NCI-H146 (cell line): Measurements from ENCODE around the gene CNTNAP2.

Experiments used
- DNase-seq: peaks from one replicate; lab custom pipeline; 2025; lab: John Stamatoyannopoulos, UW

CNTNAP2 gene

DNA sequence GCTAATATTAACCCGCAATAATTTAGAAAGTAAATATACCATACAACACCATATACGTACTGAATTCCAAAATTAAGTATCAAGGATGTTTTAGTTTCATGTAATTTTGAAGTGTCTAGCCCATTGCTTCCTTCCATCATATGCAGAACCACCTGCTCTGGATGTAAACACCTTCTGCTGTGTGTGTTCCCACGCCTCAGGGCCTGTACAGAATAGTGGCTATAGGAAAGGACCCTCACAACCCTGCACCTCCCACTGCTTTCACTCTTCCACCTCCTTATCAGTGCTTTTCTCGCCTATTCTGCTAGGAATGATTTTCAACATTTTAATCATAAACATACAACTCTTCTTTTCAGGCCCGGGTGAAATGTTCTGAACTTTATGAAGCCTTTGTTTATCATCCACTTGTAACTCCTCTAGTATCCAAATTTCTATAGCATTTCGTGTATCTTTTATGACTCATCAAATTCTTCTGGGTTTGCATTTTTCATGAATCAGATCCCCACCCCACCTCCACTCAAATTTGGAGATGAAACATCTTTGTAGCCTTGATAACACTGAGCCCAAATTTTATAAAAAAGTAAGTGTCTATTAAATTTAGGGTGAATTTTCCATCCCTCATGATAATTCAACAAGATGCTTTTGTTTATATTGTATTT is 1367.2 kb downstream of the CNTNAP2 start:
- peak; percentile 16 for DNase-seq

DNA sequence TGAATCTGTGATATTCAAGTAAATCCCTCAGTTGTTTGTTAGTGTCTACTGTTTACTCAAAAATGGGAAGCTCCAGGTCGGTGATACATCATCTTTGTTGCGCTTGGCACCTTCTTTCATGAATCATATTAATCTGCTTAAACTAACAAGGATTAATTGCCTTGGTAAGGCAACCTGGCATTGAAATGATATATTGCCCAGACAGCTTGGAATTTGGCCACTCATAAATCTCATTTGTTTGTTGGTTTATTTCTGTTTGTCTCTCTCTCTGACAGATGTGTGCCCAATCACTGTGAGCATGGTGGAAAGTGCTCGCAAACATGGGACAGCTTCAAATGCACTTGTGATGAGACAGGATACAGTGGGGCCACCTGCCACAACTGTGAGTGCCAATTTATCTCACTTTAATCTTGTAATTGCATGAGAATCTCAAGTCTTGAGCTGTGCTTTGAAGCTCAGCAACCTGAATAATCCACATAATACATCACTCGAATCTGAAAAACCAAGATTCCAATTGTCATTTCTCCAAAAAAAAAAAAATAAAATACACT is 1369.1 kb downstream of the CNTNAP2 start:
- DNase-seq, result no peak

DNA sequence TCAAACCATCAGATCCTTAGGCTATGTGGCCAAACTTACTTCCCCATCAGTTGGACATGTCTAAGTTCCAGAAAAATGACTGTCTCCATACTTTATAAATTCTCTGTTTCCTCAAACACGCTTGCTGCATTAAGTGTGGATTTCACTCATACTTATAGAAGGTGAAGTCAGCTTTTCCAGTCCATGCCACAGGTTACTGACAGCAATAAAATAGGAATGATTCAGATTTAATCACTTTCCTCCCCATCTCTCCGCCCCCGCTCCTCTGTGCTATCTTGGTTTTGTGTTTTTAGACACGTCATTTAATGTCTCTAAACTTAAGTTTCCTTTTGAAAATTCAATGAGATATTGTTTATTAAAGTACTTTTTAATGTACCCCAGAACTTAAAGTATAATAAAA is 1376.0 kb downstream of the CNTNAP2 start:
- no peak for DNase-seq

DNA sequence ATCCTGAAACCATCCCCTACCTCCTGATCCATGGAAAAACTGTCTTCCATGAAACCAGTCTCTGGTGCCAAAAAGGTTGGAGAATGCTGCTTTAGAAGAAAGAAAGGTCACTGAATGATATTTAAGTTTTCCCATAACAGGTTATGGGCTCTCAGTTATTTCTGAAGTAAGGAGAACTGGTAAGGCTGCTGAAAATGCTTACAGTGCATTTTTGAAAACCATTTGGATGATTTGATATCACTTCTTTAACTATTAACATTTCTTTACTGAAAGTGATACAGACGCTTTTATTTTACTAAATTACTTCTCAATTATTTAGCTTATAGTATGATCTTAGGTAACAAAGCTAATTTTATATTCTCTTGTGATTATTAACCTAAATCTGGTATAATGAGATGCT is 1379.6 kb downstream of the CNTNAP2 start:
- no peak for DNase-seq

DNA sequence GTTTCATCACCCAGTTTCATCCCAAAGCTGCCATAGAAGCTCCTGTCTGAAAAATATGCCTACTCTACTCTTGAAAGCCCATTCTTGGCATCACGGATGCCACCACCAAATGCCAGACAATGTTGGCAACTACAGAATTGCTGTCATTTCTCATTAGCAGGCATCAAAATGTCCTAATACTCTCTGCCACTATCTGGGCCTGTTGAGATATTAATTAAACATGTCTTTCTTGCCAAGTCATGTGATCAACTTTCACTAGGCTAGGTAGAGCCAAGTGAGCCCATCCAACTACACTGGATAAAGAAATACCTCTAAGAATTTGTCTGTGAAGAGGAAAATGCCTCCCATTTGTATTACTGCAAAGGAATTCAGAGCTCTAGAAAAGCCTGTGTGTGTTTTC is 1380.6 kb downstream of the CNTNAP2 start:
- no peak for DNase-seq

DNA sequence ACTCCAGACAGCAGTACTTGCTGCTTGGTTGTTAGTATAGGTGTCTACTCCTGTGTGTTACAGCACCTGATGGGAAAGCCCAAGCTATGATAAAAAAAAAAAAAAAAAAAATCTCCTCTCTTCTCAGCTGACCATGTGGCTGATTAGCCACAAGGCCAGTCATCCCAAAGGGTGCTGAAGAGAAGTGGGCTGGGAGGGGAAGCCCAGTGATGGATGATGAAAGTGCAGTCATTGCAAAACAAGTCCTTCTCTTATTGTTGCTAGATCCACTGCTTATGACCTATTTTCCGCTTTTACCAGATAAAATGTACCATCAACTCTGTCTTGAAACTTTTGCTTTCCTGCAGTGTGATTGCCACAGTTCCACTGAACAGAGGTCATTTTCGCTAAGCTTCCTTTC is 1381.5 kb downstream of the CNTNAP2 start:
- no peak for DNase-seq

DNA sequence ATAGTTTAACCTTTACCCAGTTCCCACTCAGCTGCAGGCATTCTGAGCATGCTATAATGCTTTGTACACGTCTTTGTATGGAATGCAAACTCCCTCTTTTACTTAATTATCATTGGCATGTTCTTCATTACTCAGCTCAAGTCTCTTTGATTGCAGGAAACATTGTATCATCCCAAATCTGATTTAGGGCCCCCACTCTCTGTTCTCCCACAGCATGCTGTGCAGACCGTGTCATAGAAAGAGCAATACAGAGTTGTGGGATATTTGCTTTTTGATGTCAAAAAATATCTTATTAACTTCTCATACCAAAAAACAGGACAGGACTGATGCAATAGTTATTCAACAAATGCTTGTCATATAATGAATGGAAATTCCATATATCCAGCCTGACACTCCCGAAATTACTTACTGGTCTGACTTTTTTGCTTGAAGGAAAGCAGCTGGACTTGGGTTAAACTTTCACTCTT is 1392.5 kb downstream of the CNTNAP2 start:
- DNase-seq, result no peak

DNA sequence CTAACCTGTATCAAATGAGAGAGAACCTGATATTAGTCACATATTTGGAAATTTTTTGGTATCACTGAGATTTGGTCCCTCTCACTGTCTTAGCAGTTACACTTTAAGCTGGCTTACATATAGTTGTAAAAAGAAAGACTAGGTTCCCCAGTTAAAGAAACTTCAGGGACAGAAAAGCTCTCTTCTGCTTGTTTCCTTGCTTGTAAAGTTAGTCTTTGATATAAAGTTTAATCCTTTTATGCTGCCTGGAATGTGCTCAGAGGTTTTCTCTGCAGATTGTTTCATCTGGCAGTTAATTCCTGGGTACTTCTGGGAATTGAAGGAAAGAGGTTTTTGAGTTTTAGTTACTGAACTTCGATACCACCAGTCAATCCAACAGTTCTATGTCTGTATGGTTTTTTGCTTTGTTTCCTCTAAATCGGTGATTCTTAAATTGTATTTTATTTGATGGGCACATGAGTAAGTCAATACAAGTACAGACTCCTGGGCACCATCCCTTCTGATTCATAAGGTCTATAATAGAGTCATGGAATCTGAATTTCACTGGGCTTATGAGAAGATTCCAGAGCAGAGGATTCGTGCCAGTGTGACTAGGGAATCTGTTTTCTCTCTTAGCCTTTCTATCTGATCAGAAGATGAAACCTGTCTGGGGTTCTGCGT is 1393.1 kb downstream of the CNTNAP2 start:
- no peak for DNase-seq

DNA sequence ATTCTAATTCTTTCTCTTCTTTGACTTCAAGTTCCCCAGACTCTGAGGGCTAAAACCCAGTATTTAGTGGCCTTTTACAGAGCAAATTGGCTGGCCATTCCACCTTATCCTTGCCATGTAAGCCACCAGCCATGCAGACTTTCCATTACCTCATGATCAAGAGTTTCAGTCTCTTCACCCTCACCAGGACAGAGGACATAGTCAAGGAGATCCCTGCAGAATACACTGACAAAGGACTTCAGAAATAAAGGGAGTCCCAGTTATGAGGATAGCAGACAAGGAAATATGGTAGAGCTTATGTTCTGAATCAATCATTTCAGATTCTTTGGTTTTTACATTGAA is 1393.6 kb downstream of the CNTNAP2 start:
- no peak for DNase-seq

DNA sequence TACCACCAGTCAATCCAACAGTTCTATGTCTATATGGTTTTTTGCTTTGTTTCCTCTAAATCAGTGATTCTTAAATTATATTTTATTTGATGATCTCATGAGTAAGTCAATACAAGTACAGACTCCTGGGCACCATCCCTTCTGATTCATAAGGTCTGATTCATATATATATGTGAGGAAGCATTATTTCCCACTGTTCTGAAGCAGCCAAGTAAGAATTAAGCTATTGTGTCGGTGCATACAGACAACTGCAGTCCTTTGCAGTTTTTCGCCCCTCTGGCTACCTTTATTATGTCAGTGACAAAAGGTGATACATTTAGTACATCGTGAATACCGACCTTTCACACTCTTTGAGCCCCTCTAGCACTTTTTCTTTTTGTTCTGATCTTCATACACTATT is 1394.3 kb downstream of the CNTNAP2 start:
- no peak for DNase-seq

DNA sequence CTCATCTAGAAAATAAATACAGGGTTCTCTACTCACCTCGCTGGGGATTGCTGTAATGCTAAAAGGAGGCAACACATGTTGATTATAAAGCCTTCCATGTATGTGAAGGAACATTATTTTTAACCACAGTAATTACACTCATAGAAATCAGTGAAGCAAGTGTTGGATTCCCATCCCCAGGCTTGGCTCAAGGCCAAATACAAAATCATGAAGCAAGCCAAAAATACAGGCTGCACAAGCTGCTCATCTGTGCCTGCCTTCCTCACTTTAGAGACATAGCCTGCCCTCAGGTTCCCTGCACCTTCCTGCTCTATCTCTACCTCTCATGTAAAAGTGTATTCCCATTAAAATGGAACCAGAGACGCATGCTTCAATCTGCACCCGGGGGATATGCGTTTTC is 1396.8 kb downstream of the CNTNAP2 start:
- peak; percentile 14 for DNase-seq

DNA sequence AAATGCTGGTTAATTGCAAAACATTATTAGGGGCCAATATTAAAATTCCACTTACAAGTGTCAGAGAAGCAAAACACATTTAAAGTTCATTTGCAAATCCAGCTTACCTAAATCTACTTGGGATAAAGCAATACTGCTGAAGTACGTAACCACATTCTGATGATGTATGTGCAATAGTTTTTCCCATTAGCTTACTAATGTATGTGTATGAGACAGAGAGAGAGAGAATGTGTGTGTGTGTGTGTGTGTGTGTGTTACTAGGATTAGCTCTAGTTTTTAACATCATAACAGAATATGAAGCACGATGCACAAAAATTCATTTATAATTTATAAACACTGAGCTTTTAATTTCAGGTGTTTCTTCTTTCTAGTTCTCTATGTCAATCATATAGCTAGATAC is 1399.8 kb downstream of the CNTNAP2 start:
- DNase-seq, result no peak

DNA sequence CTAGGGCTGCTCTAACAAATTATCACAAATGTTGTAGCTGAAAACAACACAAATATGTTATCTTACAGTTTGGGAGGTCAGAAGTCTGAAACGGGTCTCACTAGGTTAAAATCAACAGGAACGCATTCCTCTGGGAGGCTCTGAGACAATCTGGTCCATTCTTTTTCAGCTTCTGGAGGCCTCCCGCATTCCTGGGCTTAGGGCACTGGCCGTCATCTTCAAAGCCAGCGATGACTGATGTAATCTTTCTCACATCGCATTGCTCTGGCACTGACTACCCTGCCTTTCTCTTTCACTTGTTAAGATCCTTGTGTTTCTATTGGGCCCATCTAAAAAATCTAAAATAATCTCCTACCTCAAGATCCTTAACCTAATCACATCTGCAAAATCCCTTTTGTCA is 1402.5 kb downstream of the CNTNAP2 start:
- DNase-seq, result no peak

DNA sequence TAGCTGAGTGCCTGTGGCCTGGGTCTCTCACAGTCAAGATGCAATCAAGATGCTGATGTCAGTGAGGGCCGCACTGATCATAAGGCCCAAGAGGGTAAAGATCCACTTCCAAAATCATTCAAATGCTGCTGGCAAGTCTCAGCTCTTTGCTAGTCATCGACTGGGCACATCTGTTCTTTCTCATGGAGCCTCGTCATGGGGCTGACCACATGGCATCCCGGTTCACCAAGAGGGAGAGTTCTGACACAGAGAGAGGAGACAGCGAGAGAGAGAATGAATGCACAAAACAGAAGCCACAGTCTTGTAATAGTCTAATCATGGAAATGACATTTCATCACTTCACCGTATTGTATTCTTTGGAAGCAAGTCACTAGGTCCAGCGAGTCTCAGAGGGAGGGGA is 1406.5 kb downstream of the CNTNAP2 start:
- DNase-seq, result no peak

DNA sequence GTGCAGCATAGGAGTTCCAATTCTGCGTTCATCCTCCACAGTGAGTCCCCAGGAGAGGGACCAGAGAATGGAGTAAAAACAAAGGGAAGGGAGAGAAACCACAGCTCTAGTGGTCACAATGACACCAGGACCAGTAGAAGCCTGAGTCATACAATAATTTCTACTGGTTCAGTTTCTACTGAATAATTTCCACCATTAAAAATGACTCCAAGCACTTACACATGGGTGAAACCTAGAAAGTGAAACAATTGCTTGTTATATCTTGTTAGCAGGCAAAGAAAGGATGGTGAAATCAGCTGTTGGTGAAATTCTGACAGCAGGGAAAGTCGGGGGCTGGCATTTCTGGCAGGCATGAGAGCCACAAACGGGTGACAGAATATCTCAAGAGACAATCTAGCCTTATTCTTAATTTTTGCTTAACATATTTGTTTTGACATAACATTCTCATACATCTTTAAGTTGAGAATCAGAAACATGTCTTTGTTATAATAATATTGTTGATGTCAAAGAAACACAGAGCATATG is 1408.2 kb downstream of the CNTNAP2 start:
- no peak for DNase-seq

DNA sequence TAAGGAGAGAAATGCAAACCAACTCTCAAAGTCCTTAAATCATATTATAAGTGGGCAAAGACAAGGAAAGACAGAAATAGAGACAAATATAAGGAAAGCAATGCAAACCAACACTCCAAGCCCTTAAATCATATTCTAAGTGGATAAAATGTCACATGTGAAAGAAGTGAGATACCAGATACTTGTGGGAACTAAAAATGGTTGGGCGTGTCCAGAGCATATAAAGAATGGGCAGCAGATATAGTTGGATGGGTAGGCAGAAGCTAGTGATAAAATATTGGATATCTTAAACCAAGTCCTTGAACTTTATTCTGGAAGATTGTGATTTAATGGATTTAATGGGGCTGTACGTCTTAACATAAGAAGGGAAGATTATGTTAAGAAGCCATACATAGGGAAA is 1408.7 kb downstream of the CNTNAP2 start:
- DNase-seq, result no peak

DNA sequence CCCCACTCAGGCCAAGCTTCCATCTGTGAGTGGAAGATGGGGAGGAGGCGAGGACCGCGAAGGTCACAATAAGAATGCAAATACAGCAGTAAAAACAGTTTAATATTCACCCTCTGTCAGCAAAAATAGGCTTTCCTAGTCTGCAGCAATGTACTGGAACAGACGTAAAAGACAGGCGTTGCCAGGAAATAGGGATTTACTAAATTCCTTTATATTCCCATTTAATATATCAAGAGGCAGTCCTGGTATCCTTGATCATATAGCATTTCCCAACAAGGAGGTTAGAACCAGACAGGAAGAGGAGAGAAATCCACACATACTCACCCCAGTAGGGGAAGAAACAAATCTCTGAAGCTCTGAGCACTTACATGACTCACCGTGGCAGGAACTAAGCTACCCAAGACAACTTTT is 1419.1 kb downstream of the CNTNAP2 start:
- DNase-seq, result no peak

DNA sequence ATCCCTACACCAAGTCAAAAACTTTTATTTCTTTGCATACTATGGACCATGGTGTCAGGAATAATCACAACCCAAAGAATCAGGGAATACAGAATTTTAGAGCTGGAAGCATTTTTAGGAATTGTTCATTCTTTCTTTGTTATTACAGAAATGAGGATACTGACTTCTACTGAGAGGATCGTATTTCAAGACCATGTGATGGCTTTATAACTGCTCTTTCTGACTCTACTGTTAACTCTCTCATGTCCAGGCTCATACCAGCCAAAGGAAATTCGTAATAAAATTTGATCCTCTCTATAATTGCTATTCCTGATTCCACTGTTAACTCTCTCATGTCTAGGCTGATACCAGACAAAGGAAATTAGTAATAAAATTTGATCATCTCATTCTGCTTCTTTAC is 1423.1 kb downstream of the CNTNAP2 start:
- DNase-seq, result no peak

DNA sequence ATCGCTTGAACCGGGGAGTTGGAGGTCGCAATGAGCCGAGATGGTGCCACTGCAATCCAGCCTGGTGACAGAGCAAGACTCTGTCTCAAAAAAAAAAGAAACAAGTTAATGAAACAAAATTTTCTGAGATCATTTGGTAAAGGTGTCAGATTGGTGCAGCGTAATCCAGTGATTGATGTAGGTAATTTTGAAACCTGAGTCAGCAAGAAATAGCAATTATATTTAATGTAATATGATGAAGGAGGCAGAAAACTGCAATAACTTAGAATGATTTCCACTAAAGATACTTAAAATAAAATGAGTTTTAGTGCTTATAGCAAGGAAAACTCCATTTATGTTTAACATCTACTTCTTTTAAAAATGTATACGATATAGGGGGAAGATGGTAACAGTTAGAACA is 1424.1 kb downstream of the CNTNAP2 start:
- DNase-seq, result no peak

DNA sequence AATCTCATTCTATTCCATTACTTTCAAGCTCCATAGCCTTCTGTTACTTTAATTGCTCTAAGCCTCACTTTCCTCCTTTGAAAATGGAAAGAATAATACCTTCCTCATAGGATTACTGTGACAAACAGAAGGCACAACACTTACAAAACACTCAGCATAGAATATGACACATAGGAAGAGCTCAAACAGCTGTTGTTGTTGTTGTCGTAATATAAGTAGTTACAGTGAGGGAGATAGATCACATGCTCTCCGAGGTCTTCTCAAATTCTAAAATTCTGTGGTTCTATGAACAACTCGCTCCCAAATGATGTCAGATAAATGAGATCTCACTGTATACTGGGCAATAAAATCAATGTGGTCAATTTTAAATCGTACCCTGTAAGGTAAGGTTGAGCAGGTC is 1424.7 kb downstream of the CNTNAP2 start:
- DNase-seq, result no peak

DNA sequence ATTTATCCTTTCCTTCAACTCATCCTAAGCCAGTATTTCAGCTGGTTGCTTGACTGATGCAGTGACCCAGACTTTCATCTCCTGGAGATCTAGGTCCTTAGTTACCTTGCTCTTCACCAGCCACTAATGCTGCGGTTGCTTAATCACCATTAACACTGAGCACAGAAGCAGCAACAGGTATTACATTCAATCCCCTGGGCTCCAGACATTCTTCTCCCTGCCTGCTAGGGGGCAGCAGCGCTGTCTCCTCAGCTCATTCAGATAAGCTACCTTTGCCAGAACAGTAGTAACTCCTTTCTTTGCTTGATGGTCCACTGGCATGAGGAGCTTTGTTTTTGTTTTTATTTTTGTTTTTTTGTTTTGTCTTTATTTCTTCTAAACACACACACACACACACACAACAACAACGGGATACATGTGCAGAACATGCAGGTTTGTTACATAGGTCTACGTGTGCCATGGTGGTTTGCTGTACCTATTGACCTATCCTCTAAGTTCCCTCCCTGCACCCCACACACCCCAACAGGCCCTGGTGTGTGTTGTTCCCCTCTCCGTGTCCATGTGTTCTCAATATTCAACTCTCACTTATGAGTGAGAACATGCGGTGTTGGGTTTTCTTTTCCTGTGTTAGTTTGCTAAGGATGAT is 1430.8 kb downstream of the CNTNAP2 start:
- DNase-seq, result peak; percentile 17

DNA sequence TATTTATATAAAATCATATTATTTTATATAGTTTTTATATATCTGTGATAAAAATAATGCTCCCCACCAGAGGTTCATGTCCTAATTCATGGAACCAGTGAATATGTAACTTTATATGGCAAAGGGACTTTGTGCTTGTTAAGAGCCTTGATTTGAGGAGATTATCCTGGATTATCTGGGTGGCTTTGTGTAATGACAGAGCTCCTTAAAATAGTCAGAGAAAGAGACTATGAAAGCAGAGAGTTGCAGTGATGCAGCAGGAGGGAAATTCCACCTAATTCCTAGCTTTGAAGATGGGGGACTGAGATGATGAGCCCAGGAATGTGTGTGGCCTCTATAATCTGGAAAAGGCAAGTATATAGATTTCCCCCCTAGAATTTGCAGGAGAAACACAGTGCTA is 1439.7 kb downstream of the CNTNAP2 start:
- no peak for DNase-seq

DNA sequence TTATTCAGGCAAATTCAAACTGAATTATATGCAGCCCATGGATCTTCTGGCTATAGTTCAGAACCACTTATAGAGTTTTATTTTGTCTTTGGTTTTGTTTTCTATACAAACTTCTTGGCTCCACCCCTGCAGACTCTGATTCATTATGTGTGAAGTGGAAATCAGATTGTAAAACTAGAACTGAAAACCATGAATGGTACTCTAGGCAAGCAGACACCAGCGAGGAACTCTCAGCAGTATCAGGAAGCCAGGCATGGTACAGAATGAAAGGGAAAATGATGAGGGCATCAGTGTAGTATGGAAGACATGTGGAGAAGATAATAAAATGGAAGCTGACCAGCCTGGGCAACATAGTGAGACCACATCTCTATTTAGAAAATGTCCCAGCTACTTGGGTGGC is 1447.1 kb downstream of the CNTNAP2 start:
- DNase-seq, result no peak
